DMS79 (cell line): Measurements from ENCODE around the gene AFF3.
"Not testable (repeated sequence)": the region's sequence is repeated elsewhere in the genome, so short reads cannot be mapped to it uniquely, and the experiment has no call there.

Source experiments
- DNase-seq: peaks from one replicate; lab custom pipeline; 2025; lab: John Stamatoyannopoulos, UW

Gene AFF3

DNA sequence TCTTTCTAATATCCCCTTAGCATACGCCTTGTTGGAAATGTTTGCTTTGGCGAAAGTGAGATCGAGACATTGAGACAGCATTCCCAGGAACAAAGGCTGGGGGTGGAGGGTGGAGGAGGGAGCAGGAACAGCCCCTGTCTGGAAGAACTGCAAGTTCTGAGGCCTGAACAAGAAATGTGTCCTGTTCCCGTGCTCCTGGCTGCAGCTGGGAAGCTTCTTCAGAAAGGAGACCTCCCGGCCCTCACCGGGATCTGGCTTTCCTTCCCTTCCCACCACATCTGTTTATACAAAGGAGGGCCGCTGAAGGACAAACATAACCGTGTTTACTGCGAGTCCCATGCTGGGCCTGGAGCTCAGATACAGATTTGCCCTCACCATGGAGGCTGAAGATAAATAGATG is 35.9 kb downstream of the AFF3 start:
- DNase-seq: no peak

- no peak for DNase-seq
Measured at GRCh38 chr2:100105678-100106054, 36.7 kb downstream of the AFF3 start.

DNA sequence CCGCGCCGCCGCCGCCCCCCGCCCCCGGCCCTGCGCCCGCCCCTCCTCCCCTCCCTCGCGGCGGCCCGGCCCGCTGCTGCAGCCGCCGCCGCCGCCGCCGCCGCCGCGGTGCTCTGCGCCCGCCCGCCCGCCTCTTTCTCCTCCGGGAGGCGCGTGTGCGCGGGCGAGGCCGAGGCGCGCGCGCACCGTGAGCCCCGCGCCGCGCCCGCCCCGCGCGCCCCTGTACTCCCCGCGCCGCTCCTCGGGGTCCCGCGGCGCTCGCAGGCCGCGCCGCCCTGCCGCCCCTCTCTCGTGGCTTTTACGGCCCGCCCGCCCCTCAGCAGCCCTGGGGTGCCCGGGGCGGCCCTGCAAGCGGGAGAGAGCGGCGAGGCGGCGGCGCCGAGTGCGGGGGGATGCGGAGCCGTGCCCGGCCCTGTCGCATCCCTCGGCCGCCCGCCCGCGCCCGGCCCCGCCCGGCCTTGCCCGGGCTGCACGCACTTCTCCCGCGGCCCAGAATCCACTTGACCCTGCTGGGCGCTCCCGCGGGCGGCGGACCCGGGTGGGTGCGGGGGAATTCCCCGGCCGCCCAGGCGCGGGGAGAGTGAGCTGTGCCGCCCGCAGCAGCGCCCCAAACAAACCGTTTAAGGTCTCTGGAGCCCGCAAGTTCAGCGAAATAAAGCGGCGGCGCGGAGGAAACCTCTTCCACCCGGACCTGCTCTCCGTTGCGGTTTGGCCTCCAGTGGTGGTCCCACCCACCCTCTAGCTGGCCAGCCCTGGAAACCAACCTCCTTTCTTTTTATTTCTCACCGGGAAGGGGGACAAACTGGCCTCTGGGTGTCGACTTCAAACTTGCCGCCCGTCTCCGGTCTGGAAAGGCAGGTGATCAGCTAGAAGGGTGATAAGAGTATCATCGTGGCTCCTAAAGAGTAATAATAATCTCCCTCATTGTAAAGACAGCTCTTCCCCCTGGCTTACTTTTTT is 37.4 kb downstream of the AFF3 start:
- no peak for DNase-seq

DNA sequence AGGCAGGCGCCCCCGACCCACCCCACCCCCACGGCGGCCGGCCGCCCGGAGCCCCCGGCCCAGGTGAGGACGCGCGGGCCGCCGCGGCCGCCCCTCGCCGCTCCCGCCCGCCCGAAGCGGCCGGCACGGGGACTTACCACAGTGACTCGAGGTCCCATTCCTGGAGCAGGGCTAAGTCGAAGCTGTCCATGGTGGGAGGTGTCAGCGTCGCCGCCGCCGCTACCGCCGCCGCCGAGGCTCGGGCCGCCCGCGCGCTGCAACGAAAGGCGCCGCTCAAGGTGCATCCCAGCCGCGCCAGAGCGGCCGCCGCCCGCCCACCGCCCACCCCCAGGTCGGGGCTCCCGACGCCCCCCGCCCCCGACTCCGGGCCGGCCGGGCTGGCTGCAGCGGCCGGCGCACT is 38.1 kb downstream of the AFF3 start:
- DNase-seq: not testable (repeated sequence)

DNA sequence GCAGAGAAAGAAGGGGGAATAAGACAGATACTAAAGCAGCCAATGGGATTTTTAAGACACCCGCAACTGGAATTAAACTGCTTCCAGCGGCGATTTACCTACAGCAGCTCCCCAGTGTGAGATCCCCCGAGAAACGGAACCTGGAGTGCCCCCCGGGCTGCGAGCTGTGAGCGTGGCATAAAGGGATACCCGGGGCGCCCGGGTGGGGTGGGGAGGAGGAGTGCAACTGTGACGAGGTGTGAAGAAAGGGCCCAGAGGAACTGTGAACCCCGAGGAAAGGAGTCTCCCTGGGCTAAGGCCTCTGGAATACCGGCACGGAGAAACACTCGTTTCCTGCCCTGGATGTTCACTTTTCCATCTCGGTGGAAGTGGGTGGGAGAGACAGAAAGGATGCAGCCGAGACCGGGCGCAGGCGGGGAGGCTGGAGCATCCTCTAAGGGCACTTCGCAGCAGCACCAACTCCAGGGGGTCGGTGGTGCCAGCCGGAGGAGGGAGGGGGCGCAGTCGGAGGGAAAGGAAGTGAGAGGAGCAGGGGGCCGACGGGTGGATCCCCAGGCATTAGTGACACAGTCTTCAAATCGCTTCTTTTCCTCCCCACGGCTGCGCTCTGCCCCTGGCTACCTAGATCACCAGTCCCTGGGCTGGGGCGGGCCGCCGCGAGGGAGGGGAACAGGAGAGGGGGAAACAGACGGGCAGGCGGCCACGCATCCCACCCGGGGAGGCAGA is 38.7 kb downstream of the AFF3 start:
- not testable (repeated sequence) for DNase-seq

GRCh38 chr2:100102466-100103180 is 39.8 kb downstream of the AFF3 start:
- not testable (repeated sequence) for DNase-seq

GRCh38 chr2:100098855-100099254 is 43.5 kb downstream of the AFF3 start:
- not testable (repeated sequence) for DNase-seq

GRCh38 chr2:100097611-100098294 is 44.6 kb downstream of the AFF3 start:
- DNase-seq: not testable (repeated sequence)

DNA sequence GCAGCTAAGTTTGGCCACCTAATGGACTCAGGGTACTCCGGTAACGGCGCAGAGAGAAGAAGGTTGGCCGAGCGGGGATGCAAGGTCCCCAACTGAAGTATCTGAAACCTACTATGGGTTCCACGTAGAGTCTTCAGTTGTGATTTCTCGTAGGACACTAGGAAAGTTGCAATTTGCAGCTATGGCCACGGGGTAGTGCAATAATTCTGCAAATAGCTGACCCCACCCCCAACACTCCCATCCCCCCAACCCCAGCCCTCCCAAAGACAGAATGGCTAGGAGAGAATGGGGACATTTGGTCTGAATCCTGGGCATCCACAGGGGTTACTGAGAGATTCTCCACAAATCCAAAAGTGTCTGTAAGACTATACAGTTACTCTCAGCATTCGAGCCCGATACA is 46.5 kb downstream of the AFF3 start:
- DNase-seq: not testable (repeated sequence)

DNA sequence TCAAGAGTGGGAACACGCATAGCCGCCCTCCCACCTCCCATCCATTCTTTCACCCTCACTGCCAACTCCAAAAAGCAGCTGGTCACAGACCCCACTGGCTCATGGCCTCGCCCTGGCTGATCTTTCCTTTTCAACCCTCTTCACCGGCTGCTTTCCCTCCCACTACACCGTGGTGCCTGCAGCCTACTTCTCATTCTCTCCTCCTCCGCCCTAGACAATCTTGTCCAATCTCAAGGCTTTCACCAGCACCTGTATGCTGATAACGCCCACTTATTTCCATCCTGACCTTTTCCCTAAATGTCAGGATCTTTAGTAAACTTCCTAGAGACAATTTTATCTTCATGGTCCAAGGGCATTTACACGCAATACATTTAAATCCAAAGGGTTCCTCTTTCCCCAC is 50.6 kb downstream of the AFF3 start:
- DNase-seq: not testable (repeated sequence)

DNA sequence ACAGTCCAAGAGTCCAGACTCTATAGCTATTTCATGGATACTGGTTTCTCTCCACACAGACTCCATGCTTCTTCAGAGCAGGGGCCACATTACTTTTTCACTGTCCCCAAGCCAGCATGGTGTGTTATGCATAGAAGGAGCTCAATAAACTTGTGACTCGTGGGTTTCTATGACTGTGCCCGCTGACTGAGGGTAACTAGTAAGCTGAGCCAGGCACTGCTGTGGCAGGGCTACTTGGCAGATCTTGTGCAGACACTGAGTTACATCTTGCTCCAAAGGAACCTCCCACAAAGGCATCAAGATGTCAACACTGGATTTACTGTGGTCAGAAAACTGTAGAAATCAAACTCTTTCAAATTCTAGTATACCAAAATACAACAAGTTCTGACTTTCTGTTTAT is 56.6 kb downstream of the AFF3 start:
- not testable (repeated sequence) for DNase-seq

DNA sequence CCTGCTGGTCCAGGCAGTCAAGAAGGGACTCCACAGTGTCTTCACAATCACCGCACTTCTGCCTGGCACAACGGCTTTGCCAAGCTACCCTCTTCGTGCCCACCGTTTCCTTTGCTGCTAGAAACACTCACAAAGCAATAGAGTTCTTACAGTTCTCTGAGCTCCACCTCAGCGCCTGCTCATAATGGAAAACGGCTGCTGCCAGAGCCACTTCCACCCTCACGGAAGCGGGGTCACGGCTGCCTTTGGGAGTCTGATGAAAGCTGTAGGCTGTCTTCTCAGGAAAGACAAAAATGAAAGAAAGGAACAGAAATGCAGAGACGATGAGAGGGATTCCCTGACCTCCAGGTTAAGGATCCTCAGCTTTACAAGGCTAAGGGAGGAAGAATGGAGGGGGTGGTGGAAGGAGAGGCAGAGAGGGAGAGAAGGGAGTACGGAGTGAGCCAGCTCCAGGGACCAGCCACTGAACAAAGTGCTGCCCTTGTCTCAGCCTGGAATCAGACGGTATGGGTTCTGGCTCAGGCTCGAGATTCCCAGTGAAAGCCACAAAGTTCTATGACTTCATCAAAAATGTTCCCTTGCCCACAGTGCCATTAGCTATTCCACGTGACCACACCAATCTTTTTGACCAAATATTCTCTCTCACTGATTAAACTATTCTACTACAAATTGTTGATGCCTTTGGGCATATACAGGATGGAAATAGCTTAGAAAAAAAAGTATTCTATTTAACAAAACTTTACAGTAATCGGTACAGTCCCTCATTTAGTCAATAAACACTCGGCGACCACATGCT is 58.8 kb downstream of the AFF3 start:
- not testable (repeated sequence) for DNase-seq

DNA sequence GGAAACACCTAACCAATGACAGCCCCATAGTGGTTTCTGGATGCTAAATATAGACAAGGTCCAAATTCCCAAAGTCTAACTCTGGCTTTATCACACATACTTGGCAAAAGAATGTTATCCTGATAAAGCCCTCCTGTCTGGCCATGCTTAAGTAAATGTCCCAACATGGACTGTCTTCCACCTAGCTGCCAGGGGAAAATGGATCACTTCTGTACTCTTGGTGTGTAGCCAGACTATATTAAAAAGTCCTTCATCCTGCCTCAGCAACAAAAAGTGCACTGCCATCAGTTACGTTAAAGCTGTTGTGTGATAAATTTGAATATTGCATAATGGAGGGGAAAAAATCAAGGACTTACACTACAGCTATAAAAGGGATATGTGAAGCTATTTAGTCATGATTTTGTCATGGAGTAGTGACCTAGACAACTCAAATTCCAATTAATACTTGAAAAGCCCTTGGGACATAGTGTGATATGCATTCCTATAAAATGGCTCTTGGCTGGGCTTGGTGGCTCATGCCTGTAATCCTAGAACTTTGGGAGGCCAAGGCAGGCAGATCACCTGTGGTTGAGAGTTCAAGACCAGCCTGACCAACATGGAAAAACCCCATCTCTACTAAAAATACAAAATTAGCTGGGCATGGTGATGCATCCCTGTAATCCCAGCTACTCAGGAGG is 60.0 kb downstream of the AFF3 start:
- not testable (repeated sequence) for DNase-seq

DNA sequence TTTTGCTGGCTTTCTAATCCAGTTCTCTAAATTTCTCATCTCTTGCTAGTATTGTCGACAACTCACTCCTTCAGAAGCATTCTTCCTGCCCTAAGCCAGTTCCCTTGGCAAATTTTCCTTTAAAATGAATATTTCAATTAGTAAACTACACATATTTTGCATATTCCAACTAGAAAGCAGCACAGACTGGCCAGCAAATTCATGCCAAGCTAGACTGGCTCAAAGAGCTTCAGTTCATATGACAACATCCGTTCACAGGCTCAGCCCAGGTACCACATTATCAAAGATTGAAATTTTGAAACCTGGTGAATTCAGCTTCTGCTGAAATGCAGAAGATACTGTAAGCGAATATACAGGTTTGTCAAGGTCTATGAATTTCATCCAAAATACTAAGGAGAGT is 64.5 kb downstream of the AFF3 start:
- no peak for DNase-seq

DNA sequence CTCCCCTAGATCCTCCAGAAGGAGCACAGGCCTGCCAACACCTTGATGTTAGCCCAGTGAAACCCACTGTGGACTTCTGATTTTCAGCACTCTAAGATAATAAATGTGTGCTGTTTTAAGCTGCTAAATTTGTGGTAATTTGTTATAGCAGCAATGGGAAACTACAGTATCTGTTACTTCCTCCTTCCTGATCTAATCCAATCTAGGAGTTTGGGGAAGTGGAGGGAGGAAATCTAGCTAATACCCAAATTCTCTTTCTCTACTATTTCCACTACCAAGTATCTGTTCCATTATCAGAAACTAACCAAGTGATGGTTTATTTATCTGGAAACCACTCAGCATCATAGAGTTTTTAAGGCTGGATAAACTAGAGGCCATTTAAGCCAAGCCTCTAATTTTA is 64.9 kb downstream of the AFF3 start:
- DNase-seq: no peak

DNA sequence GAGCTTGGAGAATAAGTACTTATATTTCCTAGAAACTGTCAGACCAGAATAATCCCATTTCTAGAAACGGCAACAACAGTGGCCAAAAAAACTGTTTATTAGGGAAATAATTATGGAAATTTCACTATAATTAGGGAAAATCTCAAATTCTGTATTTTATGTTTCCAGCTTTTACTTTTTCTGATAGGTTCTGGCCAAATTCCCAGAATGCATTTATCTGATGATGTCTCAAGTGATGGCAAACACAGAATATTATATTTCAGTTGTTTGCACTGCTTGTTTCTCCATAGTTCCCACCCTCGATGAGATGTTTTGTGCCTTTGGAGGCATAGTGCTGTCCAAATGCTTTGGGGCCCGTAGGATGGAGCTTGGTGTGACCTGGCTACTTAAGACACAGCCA is 66.9 kb downstream of the AFF3 start:
- no peak for DNase-seq

DNA sequence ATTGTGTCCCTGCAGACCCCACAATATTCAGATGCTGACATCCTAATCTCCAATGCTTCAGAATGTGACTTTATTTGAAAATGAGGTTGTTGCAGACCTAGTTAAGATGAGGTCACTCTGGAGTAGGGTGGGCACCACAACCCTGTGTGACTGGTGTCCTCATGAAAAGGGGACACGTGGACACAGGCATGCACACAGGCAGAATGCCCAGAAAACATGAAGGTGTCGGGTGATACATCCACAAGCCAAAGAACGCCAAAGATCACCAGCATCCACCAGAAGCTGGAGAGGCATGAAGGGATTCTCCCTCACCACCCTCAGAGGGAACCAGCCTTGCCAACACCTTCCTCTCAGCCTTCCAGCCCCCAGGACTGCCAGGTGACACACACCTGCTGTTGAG is 69.3 kb downstream of the AFF3 start:
- no peak for DNase-seq

DNA sequence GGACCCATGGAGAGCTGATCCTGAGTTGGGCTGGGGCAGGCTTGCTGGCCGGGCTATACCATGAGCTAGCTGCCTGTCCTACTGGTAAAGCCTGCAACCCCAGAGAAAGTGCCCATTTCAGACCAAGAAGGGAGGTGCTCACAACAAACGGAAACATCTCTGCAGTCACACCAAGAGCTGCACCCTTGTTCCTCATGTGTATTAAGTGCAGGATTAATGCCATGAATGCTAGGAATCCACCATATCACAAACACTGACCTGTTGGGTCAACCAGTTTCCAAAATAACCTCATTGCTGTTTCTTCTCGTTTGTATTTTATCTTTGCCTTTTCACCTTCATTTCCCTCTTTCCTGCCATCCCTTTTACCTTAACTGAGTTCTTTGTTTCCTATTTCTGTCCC is 69.9 kb downstream of the AFF3 start:
- no peak for DNase-seq

- DNase-seq: no peak
Measured at GRCh38 chr2:100071335-100072043, 70.9 kb downstream of the AFF3 start.

- no peak for DNase-seq
Measured at GRCh38 chr2:100070078-100070477, 72.3 kb downstream of the AFF3 start.
